ENCODE results near the gene KRTAP10-2.

DNA sequence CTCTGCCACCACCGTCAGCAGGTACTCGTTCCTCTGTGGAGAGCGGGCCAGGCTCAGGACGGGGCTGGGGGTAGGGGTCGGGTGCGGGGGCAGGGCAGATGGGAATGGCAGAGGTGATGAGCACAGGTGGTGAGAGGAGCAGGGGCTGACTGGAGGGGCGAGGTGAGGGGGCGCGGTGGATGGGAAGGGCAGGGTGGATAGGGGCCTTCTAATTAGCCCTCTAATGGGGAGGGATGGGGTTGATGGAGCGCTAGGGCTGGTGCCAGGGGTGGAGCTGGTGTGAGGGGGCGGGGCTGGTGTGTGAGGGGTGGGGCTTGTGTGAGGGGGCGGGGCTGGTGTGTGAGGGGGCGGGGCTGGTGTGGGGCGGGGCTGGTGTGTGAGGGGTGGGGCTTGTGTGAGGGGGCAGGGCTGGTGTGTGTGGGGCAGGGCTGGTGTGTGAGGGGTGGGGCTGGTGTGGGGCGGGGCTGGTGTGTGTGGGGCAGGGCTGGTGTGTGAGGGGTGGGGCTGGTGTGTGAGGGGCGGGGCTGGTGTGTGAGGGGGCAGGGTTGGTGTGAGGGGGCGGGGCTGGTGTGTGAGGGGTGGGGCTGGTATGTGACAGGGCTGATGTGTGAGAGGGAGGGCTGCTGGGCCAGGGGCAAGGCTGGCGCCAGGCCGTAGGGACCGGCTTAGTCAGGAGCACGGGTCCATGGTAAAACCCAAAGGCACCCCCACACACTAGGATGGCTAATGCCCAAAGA is 17.2 kb downstream of the KRTAP10-2 start:
- TF ChIP-seq, protein P1, sequence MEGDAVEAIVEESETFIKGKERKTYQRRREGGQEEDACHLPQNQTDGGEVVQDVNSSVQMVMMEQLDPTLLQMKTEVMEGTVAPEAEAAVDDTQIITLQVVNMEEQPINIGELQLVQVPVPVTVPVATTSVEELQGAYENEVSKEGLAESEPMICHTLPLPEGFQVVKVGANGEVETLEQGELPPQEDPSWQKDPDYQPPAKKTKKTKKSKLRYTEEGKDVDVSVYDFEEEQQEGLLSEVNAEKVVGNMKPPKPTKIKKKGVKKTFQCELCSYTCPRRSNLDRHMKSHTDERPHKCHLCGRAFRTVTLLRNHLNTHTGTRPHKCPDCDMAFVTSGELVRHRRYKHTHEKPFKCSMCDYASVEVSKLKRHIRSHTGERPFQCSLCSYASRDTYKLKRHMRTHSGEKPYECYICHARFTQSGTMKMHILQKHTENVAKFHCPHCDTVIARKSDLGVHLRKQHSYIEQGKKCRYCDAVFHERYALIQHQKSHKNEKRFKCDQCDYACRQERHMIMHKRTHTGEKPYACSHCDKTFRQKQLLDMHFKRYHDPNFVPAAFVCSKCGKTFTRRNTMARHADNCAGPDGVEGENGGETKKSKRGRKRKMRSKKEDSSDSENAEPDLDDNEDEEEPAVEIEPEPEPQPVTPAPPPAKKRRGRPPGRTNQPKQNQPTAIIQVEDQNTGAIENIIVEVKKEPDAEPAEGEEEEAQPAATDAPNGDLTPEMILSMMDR (conservative IDR thresholded peaks at IDR 0.05; ENCODE audit: low read depth, low read length), result no peak
- TF ChIP-seq RAD21 (IDR thresholded peaks at IDR 0.05; ENCODE audit: low read length) (no peak), POLR2A (IDR thresholded peaks at IDR 0.05; ENCODE audit: low read depth, low read length) (no peak), BHLHE40 (IDR thresholded peaks at IDR 0.05; ENCODE audit: low read depth, low read length) (no peak), FOS (IDR thresholded peaks at IDR 0.05; ENCODE audit: low read depth, low read length) (no peak), MXI1 (IDR thresholded peaks at IDR 0.05; ENCODE audit: borderline replicate concordance, low read depth, low read length) (no peak), RFX5 (IDR thresholded peaks at IDR 0.05; ENCODE audit: low read depth, low read length) (no peak), SMC3 (IDR thresholded peaks at IDR 0.05; ENCODE audit: low read depth, low read length) (no peak)

All from IMR-90 (cell line).